GM20431 (cell line): ENCODE results near the gene PDE7B.
"Not testable (repeated sequence)": the region's sequence is repeated elsewhere in the genome, so short reads cannot be mapped to it uniquely, and the experiment has no call there.

ENCODE experiments used
- in situ Hi-C: fragments of 300-500 bp; cut with MseI, MboI; formaldehyde crosslinking; loops from one replicate; pipeline ENCODE4 v1.15.0; 2020; ENCODE audit warnings: low sequenced_read_pairs; ENCODE audit not compliant: unreplicated experiment

The PDE7B gene

DNA sequence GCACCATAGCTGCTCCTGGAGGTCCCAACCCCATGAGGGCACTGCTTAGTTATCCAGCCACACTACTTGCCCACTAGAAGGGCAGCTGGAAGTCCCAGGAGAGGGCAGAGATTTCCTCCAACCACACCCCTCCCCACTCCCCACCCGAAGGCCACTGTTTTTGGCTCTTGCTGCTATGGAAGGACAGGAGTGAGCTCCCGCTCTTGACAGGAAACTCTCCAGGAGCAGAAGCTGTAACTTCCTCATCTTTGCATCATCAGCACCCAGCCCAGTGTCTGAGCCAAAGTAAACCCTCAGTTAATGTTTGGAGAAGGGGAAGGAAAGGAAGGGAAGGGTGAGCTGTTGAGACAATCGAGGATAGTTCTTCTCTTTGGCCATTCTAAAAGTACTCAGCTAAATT lies 277.9 kb downstream of the PDE7B start:
- in situ Hi-C loops = no loop called here

DNA sequence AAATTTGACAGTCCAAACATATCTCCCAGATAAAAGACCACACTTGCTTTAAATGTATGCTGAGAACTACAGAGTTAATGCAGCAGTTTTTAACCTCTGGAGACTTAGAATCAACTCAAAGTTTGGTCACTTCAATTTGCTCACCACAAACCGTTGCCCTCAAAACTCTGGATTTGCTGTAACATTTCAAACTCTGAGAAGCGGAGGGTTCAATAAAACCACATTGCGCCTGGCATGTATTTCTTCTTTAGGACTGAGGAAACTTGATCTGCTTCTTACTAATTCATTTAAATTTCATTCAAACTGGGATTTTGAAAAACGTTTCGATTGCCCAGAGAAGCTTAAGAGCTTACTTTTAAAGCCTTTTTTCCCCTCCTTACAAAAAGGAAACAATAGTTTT lies 282.8 kb downstream of the PDE7B start:
- in situ Hi-C loops = no loop called here

DNA sequence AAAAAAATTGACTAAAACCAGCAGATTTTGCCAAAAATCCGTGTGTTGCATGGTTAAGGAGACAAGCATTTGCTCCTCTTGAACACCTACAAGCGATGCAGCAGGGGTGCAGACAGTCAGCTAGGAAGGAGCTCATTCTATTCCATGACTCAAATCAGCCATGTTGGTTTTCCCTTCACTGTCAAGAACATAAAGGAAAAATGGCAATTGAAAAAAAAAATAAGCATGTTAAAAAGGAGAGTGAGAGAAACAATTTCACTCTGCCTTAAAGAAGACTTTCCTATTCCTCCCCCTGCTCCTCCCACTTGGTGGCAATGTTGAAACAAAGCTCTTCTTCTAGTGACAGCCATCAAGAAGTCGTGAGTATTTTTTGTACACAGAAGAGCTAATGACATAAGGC lies 283.2 kb downstream of the PDE7B start:
- in situ Hi-C loops = no loop called here

DNA sequence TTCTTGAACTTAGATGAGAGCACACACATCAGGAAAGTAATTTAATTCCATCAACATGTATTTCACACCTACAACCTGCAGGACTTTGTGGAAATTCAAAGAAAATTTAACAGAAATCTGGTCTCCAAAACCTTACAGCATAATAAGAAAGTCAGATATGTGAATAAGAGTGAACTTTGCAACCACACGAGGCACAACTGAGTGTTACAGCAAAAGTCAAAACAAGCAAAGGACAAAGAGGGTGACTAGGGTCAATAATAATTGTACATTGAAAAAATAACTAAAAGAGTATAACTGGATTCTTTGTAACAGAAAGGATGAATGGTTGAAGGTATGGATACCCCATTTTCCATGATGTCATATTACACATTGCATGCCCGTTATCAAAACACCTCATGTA lies 284.8 kb downstream of the PDE7B start:
- in situ Hi-C loops = no loop called here

DNA sequence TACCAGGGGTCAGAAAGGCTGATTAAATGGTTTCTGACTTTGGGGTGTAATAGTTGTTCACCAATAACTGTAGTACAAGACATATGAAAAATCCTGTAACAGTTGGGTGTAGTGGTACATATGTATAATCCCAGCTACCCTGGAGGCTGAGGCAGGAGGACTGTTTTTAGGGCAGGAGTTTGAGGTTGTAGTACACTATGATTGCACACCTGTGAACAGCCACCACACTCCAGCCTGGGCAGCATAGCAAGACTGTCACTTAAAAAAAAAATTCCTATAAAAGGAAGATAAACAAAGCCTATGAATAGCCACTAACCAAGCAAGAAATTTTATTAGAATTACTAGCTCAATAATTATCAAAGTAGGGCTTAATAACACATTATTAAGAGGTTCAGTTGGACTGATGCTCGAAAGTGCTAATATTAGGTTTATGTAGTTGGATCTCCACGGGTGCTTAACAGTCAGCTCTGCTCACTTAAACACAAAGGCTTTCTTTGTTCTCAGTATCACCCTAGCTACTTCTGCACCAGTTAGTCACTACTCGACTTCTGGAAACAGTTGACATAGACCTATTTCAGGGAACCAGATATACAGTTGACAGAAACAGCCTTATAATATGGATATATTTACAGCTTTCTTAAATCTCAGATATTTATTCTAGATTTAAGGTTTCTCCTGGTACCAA lies 285.6 kb downstream of the PDE7B start:
- in situ Hi-C loops = no loop called here

DNA sequence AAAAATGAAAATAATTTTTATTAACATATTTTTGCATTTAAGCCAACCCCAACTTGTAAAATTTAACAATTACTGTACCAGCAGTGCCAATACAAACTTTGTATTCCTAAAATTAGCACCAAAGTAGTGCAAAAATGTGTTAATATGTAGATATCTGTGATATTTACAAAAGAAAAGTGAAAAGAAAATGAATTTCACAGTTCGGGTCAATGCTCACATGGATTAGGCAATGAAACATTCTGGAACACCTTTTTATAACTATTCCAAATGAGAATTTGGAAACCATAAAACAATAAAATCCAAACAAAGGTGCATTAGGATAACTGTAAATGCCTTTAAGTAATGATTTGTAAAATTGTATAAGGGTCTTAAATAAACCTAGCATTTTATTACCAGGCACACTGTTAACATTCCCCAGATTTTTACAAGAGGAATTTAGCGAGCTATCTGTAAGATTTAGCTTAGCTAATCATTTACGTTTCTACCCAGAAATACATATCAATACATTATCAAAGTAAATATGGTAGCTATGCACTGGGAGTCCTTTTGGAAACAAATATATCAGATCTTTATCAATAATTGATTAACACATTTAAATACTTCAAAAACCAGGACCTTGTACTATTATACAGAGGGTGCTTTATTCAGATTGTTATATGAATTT lies 286.4 kb downstream of the PDE7B start:
- in situ Hi-C loops = no loop called here

DNA sequence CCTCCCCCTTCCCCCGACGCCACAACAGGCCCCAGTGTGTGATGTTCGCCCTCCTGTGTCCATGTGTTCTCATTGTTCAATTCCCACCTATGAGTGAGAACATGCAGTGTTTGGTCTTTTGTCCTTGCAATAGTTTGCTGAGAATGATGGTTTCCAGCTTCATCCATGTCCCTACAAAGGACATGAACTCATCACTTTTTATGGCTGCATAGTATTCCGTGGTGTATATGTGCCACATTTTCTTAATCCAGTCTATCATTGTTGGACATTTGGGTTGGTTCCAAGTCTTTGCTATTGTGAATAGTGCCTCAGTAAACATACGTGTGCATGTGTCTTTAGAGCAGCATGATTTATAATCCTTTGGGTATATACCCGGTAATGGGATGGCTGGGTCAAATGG lies 287.6 kb downstream of the PDE7B start:
- in situ Hi-C loops = not testable (repeated sequence)

DNA sequence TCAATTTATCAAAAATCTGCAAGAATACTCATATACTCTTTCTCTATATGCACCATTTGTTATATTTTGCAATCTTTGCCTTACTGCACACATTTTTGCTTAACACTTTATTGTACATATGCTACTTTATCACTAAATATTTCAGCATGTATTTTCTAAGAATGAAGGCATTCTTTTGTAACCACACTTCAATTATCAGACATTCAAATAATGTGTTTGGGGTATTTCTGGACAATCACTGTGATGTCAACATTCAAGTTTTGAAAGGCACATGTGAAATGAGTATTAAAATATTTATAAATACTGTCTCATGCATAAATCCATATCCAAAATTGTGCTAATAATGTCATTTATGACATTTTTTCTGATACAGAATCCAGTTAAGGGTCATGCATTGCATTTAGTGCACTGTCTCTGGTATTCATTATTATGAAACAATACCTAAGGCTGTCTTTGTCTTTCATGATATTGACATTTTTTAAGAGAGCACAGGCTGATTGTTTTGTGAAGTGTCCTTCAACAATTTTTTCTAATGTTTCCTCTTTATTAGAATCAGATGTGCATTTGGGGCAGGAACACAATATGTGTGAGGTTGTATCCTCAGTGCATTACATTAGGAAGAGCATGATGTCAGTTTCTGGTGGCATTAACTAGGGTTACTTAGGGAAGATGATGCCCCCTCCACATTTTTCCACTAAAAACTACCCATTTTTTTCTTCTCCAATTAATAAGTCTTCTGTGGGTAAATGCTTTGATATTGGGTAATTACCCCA lies 292.9 kb downstream of the PDE7B start:
- in situ Hi-C loops = no loop called here

DNA sequence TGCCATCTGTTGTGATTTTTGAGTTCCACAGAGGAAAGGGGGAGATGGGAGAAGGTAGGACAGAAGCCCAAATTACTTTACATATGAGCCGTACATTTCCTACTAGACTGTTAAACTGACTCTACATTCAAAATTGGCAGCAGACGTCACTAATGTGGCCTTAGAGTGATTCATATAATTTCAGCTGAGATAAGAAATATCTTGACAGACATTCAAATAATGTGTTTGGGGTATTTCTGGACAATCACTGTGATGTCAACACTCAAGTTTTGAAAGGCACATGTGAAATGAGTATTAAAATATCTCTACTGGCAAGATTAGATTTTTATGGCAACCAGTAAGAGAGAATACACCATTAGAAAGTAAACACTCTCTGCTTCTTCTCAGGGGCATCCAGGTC lies 294.6 kb downstream of the PDE7B start:
- in situ Hi-C loops = no loop called here

DNA sequence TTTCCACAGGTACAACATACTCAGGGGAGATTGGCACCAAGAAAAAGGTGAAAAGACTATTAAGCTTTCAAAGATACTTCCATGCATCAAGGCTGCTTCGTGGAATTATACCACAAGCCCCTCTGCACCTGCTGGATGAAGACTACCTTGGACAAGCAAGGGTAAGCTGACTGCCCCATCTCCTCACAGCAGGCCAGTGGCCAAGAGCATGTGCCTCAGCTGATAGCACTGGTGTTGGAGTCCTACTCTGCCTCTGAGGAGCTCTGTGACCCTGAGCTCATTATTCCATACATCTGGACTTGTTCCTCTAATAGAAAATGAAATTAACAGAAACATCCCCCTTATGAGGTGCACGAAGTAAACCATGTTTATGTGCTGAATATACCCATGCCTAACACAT lies 295.8 kb downstream of the PDE7B start:
- in situ Hi-C loops = no loop called here

DNA sequence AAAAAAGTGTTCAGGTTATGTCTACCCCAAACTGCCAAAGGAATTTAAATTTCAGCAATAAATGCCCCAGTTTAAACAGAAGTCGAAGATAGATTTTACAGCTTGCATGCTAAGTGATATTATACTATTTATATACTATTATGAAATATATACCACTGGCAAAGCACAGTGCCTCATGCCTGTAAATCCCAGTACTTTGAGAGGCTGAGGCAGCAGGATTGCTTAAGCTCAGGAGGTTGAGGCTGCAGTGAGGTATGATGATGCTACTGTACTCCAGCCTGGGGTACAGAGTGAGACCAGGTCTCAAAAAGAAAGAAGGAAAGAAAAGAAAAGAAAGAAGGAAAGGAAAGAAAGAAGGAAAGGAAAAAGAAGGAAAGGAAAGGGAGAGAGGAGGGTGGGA lies 296.6 kb downstream of the PDE7B start:
- in situ Hi-C loops = no loop called here

DNA sequence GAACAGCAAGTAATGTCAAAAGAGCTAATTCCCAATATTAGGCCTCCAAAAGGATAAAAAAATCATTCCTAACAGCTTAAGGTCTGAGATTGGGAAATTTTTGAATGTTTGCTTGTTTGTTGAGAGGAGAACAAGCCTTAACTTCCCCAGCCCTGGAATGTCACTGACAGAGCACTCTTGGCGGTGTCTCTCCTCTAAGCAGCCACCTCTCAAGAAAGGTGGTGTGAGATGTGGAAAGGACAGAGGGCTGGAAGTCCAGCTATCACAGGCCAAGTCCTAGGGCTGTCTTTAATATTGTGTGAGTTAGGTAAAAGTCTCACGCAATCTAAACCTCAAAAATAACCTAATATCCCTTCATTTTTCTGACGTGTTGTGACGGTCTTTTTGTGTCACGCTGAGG lies 297.0 kb downstream of the PDE7B start:
- in situ Hi-C loops = no loop called here

DNA sequence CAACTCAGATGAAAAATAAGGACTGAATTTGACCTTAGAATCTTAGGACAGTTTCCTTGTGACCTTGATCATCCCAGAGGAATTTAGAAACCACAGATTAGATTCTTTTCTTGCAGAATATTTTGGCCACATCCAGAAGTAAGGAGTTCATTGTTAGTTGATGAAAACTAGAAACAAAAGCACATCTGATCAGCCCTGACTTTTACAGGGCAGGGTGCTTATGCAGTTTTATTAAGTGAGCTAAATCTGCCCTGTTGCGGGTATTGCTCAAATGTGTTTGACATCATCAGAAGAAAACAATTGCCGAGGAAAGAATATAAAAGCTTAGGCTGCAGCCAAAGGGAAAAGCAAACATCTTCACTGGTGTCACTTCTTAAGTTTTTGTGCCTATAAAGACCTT lies 297.8 kb downstream of the PDE7B start:
- in situ Hi-C loops = no loop called here

DNA sequence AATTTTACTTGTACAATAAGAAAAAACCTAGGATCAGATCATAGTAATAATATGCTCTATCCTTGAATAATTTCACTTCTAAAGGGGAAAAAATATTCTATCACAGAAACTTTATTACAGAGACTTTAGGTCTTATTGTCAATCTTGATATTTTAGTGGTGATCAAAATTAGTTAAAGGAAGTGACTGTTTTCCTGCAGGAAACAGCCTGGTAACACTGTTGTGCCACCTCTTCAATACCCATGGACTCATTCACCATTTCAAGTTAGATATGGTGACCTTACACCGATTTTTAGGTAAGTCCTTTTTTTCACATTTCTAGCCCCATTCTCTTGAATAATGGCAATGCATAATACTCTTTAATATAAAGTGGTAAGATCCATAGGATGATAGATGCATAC lies 299.5 kb downstream of the PDE7B start:
- in situ Hi-C loops = no loop called here

DNA sequence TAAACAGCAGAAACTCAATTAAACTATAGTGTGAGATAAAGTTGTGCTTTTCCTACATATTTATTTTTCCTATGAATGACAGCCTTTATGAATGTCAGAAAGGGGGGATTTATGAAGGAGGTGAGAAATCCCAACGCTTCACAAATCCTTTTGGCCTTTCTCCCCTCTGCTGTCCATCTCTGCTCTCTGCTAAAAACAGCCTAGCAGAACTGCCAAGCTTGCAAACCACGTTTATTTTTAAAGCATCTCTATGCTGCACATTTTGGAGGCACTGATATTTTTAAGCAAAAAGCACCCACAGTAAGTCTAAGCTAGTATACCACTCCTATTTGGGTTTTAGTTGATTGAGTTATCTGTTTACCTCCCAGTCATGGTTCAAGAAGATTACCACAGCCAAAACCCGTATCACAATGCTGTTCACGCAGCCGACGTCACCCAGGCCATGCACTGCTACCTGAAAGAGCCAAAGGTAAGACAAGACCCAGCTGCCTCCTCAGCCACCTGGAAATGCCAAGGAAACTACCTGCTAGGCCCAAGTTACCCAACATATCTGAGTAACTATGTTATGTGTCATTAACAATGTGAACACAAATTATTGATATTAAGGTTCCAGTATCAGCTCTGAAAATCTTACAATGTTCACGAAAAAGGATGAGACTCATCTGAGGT lies 302.3 kb downstream of the PDE7B start:
- in situ Hi-C loops = no loop called here

DNA sequence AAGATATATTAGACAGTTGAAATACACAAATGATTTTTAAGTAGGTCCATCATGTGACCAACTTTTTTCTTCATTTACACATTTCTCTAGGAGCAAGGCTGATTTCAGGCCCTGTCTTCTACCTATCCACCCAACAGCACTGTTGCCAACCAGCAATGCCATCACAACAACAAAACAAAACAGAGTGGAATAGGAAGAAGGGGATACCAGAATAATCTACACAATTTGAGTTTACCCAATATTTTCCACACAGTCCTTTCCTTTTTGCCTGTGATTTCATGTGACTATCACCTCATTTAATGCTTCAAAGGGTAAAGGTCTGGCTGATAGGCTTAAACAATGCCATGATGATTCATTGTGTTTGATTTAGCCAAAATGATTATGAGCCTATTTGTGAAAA lies 303.7 kb downstream of the PDE7B start:
- in situ Hi-C loops = no loop called here

DNA sequence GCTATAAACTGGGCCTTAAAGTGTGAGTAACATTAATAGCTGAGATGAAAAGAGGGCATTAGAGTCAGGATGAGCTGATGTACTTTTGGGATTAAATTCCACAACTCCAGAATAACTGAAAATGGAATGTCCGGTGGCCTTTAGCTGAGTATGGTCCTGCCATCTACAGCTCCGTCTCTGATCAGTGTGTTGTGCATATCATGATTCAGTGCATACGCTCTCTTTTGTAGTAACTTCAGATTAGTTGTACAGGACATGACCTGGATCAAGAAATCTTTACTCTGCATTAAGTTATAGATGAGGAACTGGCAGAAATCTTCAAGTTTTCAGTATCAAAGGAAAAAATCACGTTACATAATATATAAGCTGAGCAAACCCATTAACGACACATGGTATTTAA lies 306.2 kb downstream of the PDE7B start:
- in situ Hi-C loops = no loop called here

DNA sequence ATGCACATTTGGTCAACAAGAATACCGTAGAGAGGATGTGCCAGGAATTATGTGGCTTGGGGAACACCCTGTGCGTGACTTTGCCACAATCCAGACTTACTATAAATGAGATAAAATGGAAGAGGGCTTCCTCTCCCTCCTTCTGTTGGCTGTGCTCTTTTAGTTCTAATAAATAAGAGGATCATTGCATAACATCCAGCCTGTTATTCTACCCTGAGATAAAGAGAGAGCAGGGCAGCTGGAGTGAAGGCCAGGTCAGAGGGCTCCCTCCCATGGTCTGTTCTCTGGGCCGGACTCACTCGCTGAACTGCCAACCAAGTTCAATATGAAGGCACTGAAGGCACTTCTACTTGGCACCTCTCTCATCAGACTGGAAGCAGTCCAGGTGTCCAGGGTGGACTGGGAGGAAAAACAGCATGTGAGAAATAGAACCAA lies 306.9 kb downstream of the PDE7B start:
- in situ Hi-C loops = no loop called here

DNA sequence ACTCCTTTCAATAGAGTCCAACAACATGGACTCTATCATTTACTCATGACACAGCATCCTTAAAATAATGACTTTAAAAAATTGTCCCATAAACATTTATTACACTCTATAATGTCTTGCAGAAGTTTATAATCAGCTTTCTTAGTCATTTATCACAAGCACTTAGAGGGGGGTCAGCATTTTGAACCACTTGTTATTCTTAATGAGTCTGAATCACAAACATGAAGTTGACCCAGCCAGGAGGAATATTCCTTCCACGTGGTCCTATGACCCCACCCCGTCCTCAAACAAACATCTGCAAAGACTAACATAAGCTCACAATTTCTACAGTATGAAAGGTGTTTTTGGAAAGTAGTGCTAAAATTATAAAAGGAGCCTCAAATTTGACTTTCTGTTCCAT lies 307.5 kb downstream of the PDE7B start:
- in situ Hi-C loops = no loop called here

DNA sequence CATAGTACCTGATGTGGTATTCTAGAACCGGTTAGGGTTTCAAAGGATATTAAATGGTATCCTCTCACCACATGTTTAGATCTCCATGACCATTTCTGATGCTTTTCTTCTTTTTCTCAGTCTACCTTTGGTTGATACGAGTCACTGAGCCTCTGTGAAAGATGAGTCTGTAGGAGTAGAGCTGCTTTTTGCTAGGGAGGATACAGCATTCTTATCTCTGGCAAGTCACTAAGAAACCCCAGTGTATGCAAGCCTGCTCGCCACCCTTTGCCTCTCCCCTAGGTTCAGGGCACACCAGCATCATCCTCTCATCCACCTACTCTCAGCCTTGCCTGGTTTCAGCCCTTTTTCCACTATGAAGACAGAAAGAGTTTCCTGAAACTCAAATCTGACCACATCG lies 308.7 kb downstream of the PDE7B start:
- in situ Hi-C loops = no loop called here

DNA sequence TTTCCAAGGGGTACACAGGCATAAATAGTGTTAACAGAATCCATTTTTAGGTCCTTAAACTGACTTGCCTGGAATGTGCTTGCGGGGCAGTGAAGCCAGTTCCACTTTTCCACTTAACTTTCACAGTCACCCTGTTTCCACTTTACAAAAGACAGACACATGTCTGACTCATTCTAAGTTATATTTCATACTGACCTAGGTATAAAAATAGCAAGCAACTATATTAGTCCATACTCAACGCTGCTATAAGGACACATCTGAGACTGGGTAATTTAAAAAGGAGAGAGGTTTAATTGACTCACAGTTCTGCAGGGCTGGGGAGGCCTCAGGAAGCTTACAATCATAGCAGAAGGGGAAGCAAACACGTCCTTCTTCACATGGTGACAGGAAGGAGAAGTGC lies 310.4 kb downstream of the PDE7B start:
- in situ Hi-C loops = no loop called here
